ENCODE data around the gene NUP188.
A peak's percentile ranks its signal among the peaks of the same experiment; 100 is the strongest.

NUP188 gene

DNA sequence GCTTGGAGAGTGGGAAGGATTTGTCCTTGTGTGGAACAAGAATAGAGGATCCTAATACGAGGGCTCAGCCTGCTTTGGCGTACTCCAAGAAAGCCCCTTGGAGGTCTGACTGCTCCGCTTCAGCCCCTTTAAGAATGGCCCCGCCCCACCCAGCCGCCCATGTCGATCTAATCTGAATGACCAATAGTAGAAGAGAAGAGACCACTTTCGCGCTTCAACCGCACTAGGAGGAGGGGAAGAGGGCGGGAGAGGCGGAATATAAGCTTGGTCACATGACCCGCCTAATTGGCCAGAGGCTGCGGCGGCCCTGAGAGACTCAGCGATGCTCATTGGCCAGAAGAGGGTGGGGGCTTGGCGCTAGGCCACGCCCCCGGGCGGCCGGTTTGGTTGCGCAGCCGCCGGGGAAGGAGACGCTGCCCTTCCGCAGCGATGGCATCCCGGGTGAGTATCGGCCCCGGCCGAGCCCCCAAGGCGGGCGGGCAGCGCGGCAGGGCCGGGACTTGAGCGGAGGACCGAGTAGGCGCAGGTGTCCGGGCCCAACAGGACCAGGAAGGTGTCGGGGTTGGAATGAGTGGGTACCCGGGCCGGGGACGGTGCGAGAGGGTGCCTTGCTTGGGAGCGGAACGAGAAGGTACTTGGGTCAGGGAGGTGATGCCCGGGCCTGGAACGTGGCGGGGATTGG lies 88.9 kb downstream of the NUP188 start, which contains the start of gene MIGA2:
TSS of gene MIGA2 (plus strand) at position 386 of the 682 bp plus-strand sequence. CDS start 3,969 bp downstream, outside the sequence.
- TF ChIP-seq, protein P1, sequence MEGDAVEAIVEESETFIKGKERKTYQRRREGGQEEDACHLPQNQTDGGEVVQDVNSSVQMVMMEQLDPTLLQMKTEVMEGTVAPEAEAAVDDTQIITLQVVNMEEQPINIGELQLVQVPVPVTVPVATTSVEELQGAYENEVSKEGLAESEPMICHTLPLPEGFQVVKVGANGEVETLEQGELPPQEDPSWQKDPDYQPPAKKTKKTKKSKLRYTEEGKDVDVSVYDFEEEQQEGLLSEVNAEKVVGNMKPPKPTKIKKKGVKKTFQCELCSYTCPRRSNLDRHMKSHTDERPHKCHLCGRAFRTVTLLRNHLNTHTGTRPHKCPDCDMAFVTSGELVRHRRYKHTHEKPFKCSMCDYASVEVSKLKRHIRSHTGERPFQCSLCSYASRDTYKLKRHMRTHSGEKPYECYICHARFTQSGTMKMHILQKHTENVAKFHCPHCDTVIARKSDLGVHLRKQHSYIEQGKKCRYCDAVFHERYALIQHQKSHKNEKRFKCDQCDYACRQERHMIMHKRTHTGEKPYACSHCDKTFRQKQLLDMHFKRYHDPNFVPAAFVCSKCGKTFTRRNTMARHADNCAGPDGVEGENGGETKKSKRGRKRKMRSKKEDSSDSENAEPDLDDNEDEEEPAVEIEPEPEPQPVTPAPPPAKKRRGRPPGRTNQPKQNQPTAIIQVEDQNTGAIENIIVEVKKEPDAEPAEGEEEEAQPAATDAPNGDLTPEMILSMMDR (IDR thresholded peaks at IDR 0.05; ENCODE audit: extremely low read depth, missing control alignments) = no peak
- peak; percentile 99 for DNase-seq (ENCODE audit: low spot score)

DNA sequence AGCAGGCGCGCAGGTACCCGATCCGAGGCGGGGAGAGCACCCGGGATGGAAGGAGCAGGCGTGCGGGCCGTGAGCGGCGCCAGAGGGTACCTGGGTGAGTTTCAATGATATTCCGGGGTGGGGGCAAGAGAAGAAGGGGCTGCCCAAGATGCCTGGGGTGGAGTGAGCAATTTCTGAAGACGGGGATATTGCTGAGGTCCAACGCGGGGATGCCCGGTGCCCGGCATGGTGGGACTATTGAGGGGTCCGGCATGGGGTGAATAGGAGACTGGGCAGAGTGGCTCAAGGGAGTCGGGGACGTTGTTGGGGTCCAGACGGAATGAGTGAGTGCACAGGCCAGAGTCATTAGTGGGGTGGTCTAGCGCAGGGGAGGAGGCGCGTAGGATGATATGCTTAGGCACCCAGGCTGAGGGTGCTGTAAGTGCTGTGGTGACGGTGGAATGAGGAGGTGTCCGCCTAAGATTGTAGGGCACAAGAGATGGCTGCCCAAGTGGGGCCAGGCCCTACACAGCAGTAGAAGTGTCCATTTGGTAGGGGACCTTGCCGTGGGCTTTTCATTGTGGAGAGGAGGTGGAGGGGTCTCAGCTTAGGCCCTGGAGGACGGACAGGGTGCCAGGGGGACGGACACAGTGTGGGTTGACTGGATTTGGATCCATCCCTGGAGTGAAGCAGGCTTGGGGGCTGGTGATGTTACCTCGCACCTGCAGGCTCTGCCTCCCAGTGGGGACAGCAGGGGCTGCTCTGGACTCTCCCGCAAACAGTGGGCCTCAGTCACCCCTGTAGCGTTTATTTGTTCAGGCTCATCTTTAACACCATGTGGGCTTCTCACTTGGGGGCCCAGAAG lies 89.6 kb downstream of the NUP188 start:
- TF ChIP-seq, protein P1 (IDR thresholded peaks at IDR 0.05; ENCODE audit: extremely low read depth, missing control alignments) = no peak
- DNase-seq (ENCODE audit: low spot score) = no peak

DNA sequence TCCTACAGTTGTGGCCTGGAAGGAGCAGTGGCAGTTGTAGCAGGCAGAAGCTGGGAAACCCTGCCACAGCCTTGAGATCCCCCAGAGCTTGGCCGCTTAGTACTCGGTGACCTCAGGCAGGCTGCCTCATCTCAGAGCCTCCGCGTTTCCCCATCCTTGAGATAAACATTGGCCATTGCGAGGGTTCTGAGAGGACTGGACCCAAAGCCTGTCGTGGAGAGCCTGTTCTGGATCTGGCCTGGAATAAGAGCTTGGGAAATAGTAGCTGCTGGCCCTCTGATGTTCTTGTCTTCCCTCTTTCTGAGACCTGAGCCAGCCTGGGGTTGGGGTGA lies 90.2 kb downstream of the NUP188 start:
- DNase-seq (ENCODE audit: low spot score) = no peak
- TF ChIP-seq, protein P1 (IDR thresholded peaks at IDR 0.05; ENCODE audit: extremely low read depth, missing control alignments) = no peak

DNA sequence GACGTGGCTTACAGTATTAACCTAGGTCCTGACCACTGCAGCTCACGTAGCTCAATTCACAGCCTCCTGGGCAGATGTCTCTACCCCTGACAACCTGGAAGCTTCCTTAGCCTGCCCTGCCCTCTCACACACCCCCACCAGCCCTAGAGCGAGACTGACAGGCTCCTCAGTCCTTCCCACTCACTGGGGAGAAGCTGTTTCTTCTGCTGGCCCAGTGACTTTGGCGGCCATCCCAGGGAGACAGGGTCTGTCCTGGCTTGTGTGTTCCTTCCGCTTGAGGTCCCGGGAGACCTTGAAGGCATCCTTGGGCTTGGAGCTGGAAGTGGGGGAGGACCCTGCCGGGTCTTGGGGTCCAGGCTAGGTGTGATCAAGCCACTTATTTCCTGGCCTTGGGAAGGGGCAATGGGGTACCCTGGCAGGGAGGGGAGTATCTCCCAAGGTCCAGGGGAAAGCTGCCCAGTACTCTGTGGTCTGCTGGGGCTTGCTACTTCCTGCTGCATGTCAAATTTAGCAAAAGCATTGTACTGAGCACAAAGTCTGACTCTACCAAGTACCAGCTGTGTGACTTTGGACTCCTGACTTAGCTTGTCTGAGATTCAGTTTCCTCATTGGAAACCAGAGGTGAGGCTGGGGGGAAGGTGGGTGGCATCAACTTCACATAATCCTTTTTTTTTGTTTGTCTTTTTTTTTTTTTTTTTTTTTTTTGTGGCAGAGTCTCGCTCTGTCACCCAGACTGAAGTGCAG lies 90.8 kb downstream of the NUP188 start:
- TF ChIP-seq, protein P1 (IDR thresholded peaks at IDR 0.05; ENCODE audit: extremely low read depth, missing control alignments) = no peak
- DNase-seq (ENCODE audit: low spot score) = no peak

GRCh38 chr9:129040113-129040643 lies 92.7 kb downstream of the NUP188 start:
- DNase-seq (ENCODE audit: low spot score) = no peak
- TF ChIP-seq, protein P1 (IDR thresholded peaks at IDR 0.05; ENCODE audit: extremely low read depth, missing control alignments) = no peak

GRCh38 chr9:129042016-129042415 lies 94.5 kb downstream of the NUP188 start:
- TF ChIP-seq, protein P1 (IDR thresholded peaks at IDR 0.05; ENCODE audit: extremely low read depth, missing control alignments) = no peak
- DNase-seq (ENCODE audit: low spot score) = no peak

All from GM20000 (cell line).